ENCODE measurements around the gene KDM4F.

Gene KDM4F

GRCh38 chr11:95059046-95059445 is 9.8 kb downstream of the KDM4F start:
- in situ Hi-C loops (cut with MboI; ENCODE audit: low sequenced_read_pairs): no loop called here

DNA sequence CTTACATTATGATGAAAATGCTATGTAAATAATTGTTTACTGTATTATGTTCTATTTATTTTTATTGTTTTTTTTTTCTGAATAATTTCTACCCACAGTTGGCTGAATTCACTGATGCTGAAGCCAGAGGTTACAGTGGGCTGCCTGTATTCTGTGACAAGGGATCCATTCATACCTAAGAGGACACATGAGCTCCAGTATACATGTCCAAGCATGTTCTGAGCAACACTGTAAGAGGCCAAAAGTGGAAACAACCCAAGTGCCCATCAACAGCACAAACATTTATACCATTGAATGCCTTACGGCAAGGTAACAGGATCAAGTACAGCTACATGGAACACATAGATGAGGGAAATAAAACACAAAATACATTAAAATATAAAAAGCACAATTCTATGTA is 16.1 kb downstream of the KDM4F start:
- in situ Hi-C loops (cut with MboI; ENCODE audit: low sequenced_read_pairs): no loop called here

DNA sequence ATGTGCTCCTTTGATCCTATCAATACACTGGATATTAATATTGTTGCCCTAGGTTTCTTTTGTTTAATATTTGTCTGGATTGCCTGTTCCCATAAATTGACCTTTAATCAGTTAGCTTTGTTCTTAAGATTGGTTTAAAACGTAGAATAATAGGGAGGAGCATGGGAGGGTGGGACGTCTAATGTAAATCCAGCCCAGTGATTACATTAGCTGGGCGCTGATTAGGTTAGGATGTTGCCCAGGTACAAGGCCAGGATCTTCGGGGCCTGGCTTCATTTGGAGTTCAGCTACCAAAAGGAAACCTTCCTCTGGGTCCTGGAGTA is 17.5 kb downstream of the KDM4F start, which contains the start of gene SRSF8:
Gene SRSF8, plus strand, starts transcription at position 204 of the 323 bp plus-strand sequence. CDS start 308 bp downstream, outside the sequence.
- in situ Hi-C loops (cut with MboI; ENCODE audit: low sequenced_read_pairs): no loop called here

DNA sequence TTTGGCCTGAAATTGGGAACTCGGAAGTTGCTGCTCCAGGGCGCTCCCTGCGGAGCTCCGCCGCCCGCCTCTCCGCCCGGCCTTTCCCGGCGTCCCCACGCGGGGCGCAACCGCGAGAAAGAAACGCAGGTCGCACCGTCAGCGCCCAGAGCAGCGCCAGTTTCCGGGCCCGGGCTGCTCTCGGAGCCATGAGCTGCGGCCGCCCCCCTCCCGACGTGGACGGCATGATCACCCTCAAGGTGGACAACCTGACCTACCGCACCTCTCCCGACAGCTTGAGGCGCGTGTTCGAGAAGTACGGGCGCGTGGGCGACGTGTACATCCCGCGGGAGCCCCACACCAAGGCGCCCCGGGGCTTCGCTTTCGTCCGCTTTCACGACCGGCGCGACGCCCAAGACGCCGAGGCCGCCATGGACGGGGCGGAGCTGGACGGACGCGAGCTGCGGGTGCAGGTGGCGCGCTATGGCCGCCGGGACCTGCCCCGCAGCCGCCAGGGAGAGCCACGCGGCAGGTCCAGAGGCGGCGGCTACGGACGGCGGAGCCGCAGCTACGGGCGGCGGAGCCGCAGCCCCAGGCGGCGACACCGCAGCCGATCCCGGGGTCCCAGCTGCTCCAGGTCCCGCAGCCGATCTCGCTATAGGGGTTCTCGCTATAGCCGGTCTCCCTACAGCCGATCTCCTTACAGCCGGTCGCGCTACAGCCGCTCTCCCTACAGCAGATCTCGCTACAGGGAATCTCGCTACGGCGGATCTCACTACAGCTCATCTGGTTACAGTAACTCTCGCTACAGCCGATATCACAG is 18.0 kb downstream of the KDM4F start:
- in situ Hi-C loops (cut with MboI; ENCODE audit: low sequenced_read_pairs): no loop called here

- in situ Hi-C loops (cut with MboI; ENCODE audit: low sequenced_read_pairs): no loop called here
These were observed 18.6 kb downstream of the KDM4F start for GRCh38 chr11:95067841-95068219.

DNA sequence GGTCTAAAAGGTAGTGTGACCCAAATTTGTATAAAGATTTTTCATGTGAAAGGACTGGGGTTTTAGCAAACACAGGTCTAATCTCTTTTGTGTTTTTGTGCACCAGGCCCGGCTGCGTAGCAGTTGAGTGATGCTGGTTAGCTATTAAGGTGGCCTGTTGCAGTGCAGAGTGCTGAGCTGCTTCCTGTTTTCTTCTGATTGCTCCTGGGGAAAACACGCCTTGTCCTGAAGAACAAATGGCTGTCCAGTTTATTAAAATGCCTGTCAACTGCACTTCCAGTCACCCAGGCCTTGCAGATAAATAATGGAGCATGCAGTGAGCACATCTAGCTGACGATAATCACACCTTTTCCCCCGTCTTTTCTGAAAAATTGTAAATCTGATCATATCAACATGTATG is 19.3 kb downstream of the KDM4F start:
- in situ Hi-C loops (cut with MboI; ENCODE audit: low sequenced_read_pairs): no loop called here

DNA sequence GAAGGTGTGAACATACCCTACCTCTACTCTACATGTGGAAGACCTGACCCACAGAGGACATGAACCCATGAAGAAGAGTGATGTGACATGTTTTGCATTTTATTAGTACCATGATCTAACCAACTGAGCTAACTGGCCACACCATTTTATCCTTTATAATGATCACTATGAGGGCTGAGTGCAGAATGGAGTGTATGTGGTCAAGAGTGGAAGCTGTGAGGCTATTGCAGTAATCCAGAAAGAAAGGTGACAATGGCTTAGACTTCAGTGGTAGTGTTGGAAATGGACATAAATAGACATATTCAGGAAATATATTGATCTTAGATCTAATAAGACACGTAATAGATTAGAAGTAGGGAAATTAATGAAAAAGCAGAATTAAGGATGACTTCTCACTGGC is 21.2 kb downstream of the KDM4F start:
- in situ Hi-C loops (cut with MboI; ENCODE audit: low sequenced_read_pairs): no loop called here

DNA sequence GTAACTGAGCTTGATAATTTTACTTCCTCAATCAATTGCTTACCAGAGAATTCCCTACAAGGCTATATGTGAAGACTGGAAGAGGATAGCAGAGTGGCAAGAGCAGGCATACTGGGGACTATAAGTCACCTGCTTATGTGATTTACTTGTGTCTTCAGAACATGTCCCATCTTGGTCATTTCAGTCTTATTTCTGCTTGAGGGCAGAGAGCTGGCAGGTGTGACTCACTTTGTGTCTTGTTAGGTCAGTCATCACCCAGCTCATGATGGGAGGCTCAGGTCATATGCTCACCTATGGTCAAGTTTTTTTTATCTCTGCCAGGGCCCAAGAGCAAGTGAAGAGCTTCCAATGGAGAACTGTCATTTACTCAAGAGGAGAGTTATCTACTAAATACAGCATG is 23.7 kb downstream of the KDM4F start:
- in situ Hi-C loops (cut with MboI; ENCODE audit: low sequenced_read_pairs): no loop called here

GRCh38 chr11:95074792-95075563 is 25.8 kb downstream of the KDM4F start:
- in situ Hi-C loops (cut with MboI; ENCODE audit: low sequenced_read_pairs): no loop called here

GRCh38 chr11:95076416-95076815 is 27.2 kb downstream of the KDM4F start:
- in situ Hi-C loops (cut with MboI; ENCODE audit: low sequenced_read_pairs): no loop called here

DNA sequence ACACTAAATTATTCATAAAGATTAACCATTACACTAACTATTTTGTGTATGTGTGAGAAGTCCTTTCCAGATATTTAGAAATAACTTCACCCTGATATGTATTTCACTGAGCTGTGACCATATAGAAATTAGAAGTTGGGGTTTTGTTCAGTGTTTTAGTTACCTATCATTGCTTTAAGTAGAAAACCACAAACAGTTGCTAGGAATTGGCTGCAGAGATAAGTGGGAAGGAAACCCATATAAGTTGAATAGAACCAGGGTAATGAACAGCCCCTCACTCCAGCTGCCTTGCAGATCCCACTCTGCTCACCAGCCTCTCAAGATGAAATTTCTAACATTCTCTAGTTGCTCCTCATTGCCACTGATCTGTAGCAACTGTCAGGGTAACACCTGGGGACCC is 27.8 kb downstream of the KDM4F start:
- in situ Hi-C loops (cut with MboI; ENCODE audit: low sequenced_read_pairs): no loop called here

- in situ Hi-C loops (cut with MboI; ENCODE audit: low sequenced_read_pairs): no loop called here
These were observed 29.3 kb downstream of the KDM4F start for GRCh38 chr11:95078526-95078925.

- in situ Hi-C loops (cut with MboI; ENCODE audit: low sequenced_read_pairs): no loop called here
These were observed 31.8 kb downstream of the KDM4F start for GRCh38 chr11:95081010-95081409.

DNA sequence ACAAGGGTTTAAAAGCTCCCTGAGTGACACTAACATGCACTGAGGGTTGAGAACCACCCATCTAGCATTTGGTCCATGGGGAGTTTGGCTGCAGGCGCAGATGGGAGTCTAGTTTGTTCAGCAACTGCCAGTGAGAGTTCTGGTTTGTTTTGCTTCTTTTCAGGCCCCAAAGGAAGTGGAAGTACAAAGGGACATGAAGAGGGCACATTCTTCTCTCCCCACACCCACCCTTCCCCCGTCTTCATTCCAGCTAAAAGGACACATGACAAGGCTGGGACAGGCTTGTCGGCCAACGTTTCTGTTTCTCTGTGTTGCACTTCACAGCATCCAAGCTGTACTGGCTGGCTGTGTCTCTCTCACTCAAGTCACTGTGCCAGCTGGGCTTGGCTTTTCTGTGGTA is 32.2 kb downstream of the KDM4F start:
- in situ Hi-C loops (cut with MboI; ENCODE audit: low sequenced_read_pairs): no loop called here

- in situ Hi-C loops (cut with MboI; ENCODE audit: low sequenced_read_pairs): no loop called here
These were observed 33.4 kb downstream of the KDM4F start for GRCh38 chr11:95082576-95083001.

GRCh38 chr11:95084509-95084908 is 35.3 kb downstream of the KDM4F start:
- in situ Hi-C loops (cut with MboI; ENCODE audit: low sequenced_read_pairs): no loop called here

DNA sequence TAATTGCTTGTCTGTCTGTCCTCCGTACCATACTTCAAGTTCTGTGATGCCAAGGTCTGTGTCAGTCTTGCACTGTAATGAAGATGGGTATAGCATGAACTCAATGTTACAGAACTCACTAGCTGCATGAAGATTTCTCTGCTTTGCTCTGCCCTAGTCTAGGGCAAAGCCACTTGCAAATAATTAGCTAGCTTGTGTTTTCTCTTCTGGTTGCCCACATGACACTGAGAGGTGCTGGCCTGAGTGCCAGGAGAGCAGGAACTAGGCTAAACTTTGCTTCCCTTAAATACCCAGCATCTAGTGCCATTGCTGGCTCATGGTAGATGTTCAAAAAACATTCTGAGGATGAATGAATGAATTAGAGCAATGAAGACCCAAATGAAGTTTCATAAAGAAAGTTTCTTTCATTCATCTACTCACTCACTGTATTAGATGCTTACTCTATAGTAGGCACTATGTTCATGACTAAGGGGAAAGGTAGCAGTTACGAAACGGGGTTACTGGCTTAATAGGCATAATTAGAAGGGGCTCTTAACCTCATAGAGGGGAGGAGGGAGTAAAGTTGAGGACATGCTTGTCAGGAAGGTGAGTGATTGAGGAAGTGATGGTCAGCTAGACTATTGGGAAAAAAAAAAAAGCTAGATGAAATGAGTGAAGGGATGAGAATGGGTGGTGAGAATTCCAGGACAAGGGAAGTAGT is 36.0 kb downstream of the KDM4F start:
- in situ Hi-C loops (cut with MboI; ENCODE audit: low sequenced_read_pairs): no loop called here

- in situ Hi-C loops (cut with MboI; ENCODE audit: low sequenced_read_pairs): no loop called here
These were observed 36.9 kb downstream of the KDM4F start for GRCh38 chr11:95086151-95086550.

DNA sequence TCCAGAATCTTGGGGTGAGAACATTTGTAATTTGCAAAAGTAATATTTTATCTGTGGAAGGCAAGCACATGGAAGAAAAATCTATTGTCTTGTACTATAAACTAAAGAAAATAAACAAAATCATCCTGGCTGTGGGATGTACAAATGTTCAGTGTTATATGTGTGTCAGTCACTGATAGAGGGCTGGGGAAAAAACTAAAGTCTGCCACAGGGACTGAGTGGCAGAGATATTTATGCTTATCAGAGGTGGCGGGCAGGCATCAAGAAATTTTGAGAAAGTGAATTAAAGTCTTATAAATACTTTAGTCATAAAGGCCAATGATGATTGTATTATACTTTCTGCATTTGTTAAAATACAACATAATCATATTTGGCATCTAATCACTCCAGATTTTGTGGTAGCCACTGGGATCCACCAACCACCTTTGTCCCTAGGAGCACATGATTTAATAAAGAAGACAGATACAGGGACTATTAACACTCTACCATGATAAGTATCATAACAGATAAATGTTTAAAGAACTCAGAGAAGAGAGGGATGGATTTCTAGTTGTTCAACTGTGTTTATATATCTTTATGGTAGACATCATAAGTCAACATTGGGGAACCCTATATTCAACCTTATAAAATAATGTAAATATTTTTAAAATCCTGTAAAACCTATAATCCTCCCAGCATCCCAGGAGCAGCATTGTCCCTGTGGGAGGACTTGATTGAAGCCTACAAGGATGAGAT is 37.8 kb downstream of the KDM4F start:
- in situ Hi-C loops (cut with MboI; ENCODE audit: low sequenced_read_pairs): no loop called here

DNA sequence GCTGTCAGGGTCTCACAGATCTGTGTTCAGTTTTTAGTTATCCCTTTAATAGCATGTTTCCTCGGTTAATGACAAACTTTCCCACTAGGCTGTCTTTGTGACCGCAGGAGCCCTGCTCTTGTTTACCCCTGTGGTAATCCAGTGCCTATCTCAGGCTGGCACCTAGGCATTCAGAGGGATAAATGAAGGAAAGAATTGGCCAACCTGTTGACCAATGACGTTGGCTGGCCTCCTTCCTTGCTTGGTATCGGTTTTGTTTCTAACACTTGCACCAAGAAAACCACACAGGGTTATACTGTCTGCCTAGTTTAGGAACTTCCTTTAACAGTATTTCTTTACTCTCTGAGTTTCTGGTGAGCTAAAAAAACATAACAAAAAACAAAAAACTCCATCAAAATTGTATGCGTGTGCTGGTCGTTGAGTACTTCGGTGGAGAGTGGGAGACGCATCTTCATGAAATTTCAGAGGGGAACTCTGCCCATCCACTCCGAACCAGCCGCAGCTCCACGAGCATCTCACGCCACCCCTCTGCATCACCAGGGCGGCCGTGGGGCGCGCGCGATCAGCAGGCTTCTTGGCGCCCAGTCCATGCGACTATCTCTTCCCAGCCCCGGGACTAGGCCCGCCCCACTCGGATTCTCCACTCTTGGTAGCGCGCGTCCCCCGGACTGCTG is 39.9 kb downstream of the KDM4F start:
- in situ Hi-C loops (cut with MboI; ENCODE audit: low sequenced_read_pairs): no loop called here

Measured in hTERT RPE-1 (cell line).